DMS53 treated with DMSO at 0.1 percent for 48 hours (cell line): Measurements from ENCODE around the gene SLC6A18.

ENCODE experiments used
- DNase-seq: peaks from one replicate; lab custom pipeline; 2025; ENCODE audit not compliant: unreplicated experiment; lab: John Stamatoyannopoulos, UW

The SLC6A18 gene

GRCh38 chr5:1187234-1187949 is 37.8 kb upstream of the SLC6A18 start:
- no peak for DNase-seq

- no peak for DNase-seq
These were observed 37.2 kb upstream of the SLC6A18 start for GRCh38 chr5:1187950-1188334.

- DNase-seq = no peak
These were observed 36.7 kb upstream of the SLC6A18 start for GRCh38 chr5:1188464-1188863.

GRCh38 chr5:1189269-1189668 is 35.9 kb upstream of the SLC6A18 start:
- no peak for DNase-seq

- no peak for DNase-seq
These were observed 34.9 kb upstream of the SLC6A18 start for GRCh38 chr5:1190278-1190677.

- DNase-seq = no peak
These were observed 34.3 kb upstream of the SLC6A18 start for GRCh38 chr5:1190837-1191239.

- no peak for DNase-seq
These were observed 32.1 kb upstream of the SLC6A18 start for GRCh38 chr5:1192971-1193590.

GRCh38 chr5:1193591-1193985 is 31.6 kb upstream of the SLC6A18 start:
- DNase-seq = peak; percentile 30

- DNase-seq = no peak
These were observed 30.8 kb upstream of the SLC6A18 start for GRCh38 chr5:1194378-1194777.

GRCh38 chr5:1195439-1195838 is 29.7 kb upstream of the SLC6A18 start:
- DNase-seq = no peak

- DNase-seq = no peak
These were observed 29.3 kb upstream of the SLC6A18 start for GRCh38 chr5:1195916-1196315.

GRCh38 chr5:1196562-1196961 is 28.6 kb upstream of the SLC6A18 start:
- DNase-seq = no peak

GRCh38 chr5:1197876-1198666 is 27.1 kb upstream of the SLC6A18 start:
- DNase-seq = no peak

GRCh38 chr5:1199340-1199648 is 25.9 kb upstream of the SLC6A18 start:
- DNase-seq = no peak

GRCh38 chr5:1199649-1200494 is 25.3 kb upstream of the SLC6A18 start:
- DNase-seq = no peak

- no peak for DNase-seq
These were observed 24.5 kb upstream of the SLC6A18 start for GRCh38 chr5:1200495-1201326.

- no peak for DNase-seq
These were observed 23.7 kb upstream of the SLC6A18 start, which contains the start of gene SLC6A19 for GRCh38 chr5:1201327-1202025. Gene SLC6A19 (plus strand): TSS chr5:1201595. CDS start chr5:1201651, 56 bp downstream.

GRCh38 chr5:1202026-1202797 is 23.0 kb upstream of the SLC6A18 start:
- no peak for DNase-seq

- DNase-seq = no peak
These were observed 22.4 kb upstream of the SLC6A18 start for GRCh38 chr5:1202798-1203185.
